Liver (tissue), 9 donors: ENCODE results near the gene IL17RB. TPM values are rescaled to one million over a fixed set of nuclear protein-coding genes. Genes with fewer than 3 reads are reported as not detected.

Source experiments
- DNase-seq: peaks from one replicate; pipeline ENCODE4 v3.0.0-alpha.2; 2017; ENCODE audit warnings: low spot score
- H3K27ac ChIP-seq, 2 donors: one replicate each; pipeline ENCODE4 v1.7.0; 2013; ENCODE audit warnings: inconsistent platforms in 2 of 2, low read length in 2 of 2, control low read depth in 1 of 2, low read depth in 1 of 2, mild to moderate bottlenecking in 1 of 2
- H3K27me3 ChIP-seq, 4 donors: one replicate each; pipeline versions ENCODE4 v1.6.1 to v1.7.0; 2013; ENCODE audit warnings: low read length in 3 of 4, inconsistent platforms in 1 of 4, mild to moderate bottlenecking in 1 of 4, moderate library complexity in 1 of 4; ENCODE audit not compliant: control insufficient read depth in 4 of 4, insufficient read depth in 4 of 4
- H3K36me3 ChIP-seq, 4 donors: one replicate each; pipeline versions ENCODE4 v1.6.1 to v1.7.0; 2013; ENCODE audit warnings: low read length in 3 of 4, mild to moderate bottlenecking in 3 of 4, low read depth in 1 of 4, moderate library complexity in 1 of 4; ENCODE audit not compliant: control insufficient read depth in 4 of 4, insufficient read depth in 3 of 4
- H3K4me1 ChIP-seq, 4 donors: one replicate each; pipeline versions ENCODE4 v1.6.1 to v1.7.0; 2013; ENCODE audit warnings: low read length in 3 of 4, mild to moderate bottlenecking in 3 of 4, moderate library complexity in 1 of 4; ENCODE audit not compliant: control insufficient read depth in 4 of 4, insufficient read depth in 4 of 4
- H3K4me3 ChIP-seq, 3 donors: one replicate each; pipeline versions ENCODE4 v1.6.1 to v1.7.0; 2013; ENCODE audit warnings: low read length in 3 of 3, control low read depth in 1 of 3, low read depth in 1 of 3, mild to moderate bottlenecking in 1 of 3
- H3K9ac ChIP-seq, 2 donors: one replicate each; pipeline ENCODE4 v1.7.0; 2013; ENCODE audit warnings: low read length in 2 of 2, mild to moderate bottlenecking in 2 of 2, moderate library complexity in 2 of 2, control low read depth in 1 of 2, low read depth in 1 of 2
- H3K9me3 ChIP-seq, 4 donors: one replicate each; pipeline versions ENCODE4 v1.6.1 to v1.7.0; 2013; ENCODE audit warnings: low read length in 3 of 4; ENCODE audit not compliant: control insufficient read depth in 4 of 4
- EGR1 ChIP-seq, 2 donors: IDR thresholded peaks; 2 replicates each; pipeline ENCODE4 v1.6.1; 2016 to 2018; ENCODE audit warnings: antibody characterized with exemption in 2 of 2, low read depth in 2 of 2
- FOXA1 ChIP-seq: IDR thresholded peaks from 2 replicates; pipeline ENCODE4 v1.6.1; 2016; ENCODE audit warnings: antibody characterized with exemption
- FOXA2 ChIP-seq: IDR thresholded peaks from 2 replicates; pipeline ENCODE4 v1.6.1; 2016; ENCODE audit warnings: antibody characterized with exemption
- GABPA ChIP-seq, 2 donors: IDR thresholded peaks in 1 of 2; conservative IDR thresholded peaks in 1 of 2; 2 replicates each; pipeline ENCODE4 v1.6.1; 2016; ENCODE audit warnings: antibody characterized with exemption in 2 of 2, mild to moderate bottlenecking in 1 of 2, moderate library complexity in 1 of 2
- HNF4A ChIP-seq, 2 donors: conservative IDR thresholded peaks; 2 replicates each; pipeline ENCODE4 v1.6.1; 2016; ENCODE audit warnings: antibody characterized with exemption in 2 of 2, mild to moderate bottlenecking in 2 of 2
- HNF4G ChIP-seq: IDR thresholded peaks from 2 replicates; pipeline ENCODE4 v1.6.1; 2016; ENCODE audit warnings: antibody characterized with exemption
- JUND ChIP-seq, 2 donors: IDR thresholded peaks; 2 replicates each; pipeline ENCODE4 v1.6.1; 2016; ENCODE audit warnings: antibody characterized with exemption in 2 of 2
- NR2F2 ChIP-seq: IDR thresholded peaks from 2 replicates; pipeline ENCODE4 v1.6.1; 2016; ENCODE audit warnings: antibody characterized with exemption
- RAD21 ChIP-seq, 2 donors: IDR thresholded peaks; 2 replicates each; pipeline ENCODE4 v1.6.1; 2016; ENCODE audit warnings: antibody characterized with exemption in 2 of 2, mild to moderate bottlenecking in 2 of 2
- SP1 ChIP-seq: IDR thresholded peaks from 2 replicates; pipeline ENCODE4 v1.6.1; 2018; ENCODE audit warnings: antibody characterized with exemption, mild to moderate bottlenecking
- WGBS: extraction: QIAGEN DNeasy Blood & Tissue Kit; methylation state at CpG from one replicate; pipeline ENCODE4 v1.1.7; 2013; 5-methylcytosine and 5-hydroxymethylcytosine counted together
- polyA plus RNA-seq, 2 donors: library from polyadenylated mRNA; stranded (reverse) in 1 of 2; unstranded in 1 of 2; fragments of 200-250 nt in 1 of 2; fragments of >200 nt in 1 of 2; fragmentation: Nextera tagmentation in 1 of 2; extraction: Ambion mirVana in 1 of 2; gene quantifications; one replicate each; pipeline versions ENCODE4 v1.2.1 to v1.2.3, GENCODE V29; 2013 to 2015
- total RNA-seq, 2 donors: library from RNA; depleted of rRNA; stranded (reverse); fragments of >200 nt; gene quantifications; one replicate each; pipeline ENCODE4 v1.2.3, GENCODE V29; 2014
- TF ChIP-seq, protein P1 (sequence below): IDR thresholded peaks from 2 replicates; pipeline ENCODE4 v1.6.1; 2016; ENCODE audit warnings: antibody characterized with exemption, mild to moderate bottlenecking
- TF ChIP-seq, protein P2 (sequence below): IDR thresholded peaks from 2 replicates; pipeline ENCODE4 v1.6.1; 2016; ENCODE audit warnings: antibody characterized with exemption
- TF ChIP-seq, protein P3 (sequence below): IDR thresholded peaks from 2 replicates; pipeline ENCODE4 v1.6.1; 2016; ENCODE audit warnings: antibody characterized with exemption
- TF ChIP-seq, protein P4 (sequence below): IDR thresholded peaks from 2 replicates; pipeline ENCODE4 v1.6.1; 2016; ENCODE audit warnings: antibody characterized with exemption
- TF ChIP-seq, protein P5 (sequence below): fragments of 150-350 bp; IDR thresholded peaks from 2 replicates; pipeline ENCODE4 v1.5.1; 2017; ENCODE audit warnings: improper control_type of control experiment, low read depth, low read length; ENCODE audit not compliant: missing input control
- donor health status: healthy.
- donor health status: healthy.
- donor health status: healthy.
- donor health status: healthy.
- donor health status: healthy.

The IL17RB gene
- total and polyA plus RNA-seq, 4 donors, result 11.8 to 21.6 (median 15.8) TPM

DNA sequence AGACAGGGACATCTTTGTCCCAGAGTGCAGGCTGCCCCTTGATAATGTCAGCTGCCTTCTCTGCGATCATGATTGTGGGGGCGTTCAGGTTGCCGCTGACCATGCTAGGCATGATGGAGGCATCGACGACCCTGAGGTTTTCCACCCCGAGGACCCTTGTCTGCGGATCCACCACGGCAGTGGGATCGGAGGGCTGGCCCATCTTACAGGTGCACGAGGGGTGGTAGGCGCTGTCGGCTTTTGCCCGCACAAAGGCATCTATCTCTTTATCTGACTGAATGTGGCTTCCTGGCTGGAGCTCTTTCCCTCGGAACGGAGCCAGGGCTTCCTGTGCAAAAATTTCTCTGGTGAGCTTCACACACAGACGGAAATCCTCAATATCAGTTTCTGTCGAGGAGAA lies 28.6 kb upstream of the IL17RB start:
- Histone ChIP-seq H3K4me3 (no peak overlapping the region), H3K27me3 (no peaks in the 10 kb centered on the region), H3K36me3 (peaks cover 13 to 73% (median 46%) of the 10 kb centered on the region in 4 donors), H3K9ac (no peak overlapping the region), H3K9me3 (no peaks in the 10 kb centered on the region), H3K4me1 (peaks cover 0 to 7% (median 0%) of the 10 kb centered on the region in 4 donors), H3K27ac (no peak overlapping the region)
- 86% methylated on average over 17 of the region's 17 CpGs for WGBS
- no peak for DNase-seq
- TF ChIP-seq, protein P1, sequence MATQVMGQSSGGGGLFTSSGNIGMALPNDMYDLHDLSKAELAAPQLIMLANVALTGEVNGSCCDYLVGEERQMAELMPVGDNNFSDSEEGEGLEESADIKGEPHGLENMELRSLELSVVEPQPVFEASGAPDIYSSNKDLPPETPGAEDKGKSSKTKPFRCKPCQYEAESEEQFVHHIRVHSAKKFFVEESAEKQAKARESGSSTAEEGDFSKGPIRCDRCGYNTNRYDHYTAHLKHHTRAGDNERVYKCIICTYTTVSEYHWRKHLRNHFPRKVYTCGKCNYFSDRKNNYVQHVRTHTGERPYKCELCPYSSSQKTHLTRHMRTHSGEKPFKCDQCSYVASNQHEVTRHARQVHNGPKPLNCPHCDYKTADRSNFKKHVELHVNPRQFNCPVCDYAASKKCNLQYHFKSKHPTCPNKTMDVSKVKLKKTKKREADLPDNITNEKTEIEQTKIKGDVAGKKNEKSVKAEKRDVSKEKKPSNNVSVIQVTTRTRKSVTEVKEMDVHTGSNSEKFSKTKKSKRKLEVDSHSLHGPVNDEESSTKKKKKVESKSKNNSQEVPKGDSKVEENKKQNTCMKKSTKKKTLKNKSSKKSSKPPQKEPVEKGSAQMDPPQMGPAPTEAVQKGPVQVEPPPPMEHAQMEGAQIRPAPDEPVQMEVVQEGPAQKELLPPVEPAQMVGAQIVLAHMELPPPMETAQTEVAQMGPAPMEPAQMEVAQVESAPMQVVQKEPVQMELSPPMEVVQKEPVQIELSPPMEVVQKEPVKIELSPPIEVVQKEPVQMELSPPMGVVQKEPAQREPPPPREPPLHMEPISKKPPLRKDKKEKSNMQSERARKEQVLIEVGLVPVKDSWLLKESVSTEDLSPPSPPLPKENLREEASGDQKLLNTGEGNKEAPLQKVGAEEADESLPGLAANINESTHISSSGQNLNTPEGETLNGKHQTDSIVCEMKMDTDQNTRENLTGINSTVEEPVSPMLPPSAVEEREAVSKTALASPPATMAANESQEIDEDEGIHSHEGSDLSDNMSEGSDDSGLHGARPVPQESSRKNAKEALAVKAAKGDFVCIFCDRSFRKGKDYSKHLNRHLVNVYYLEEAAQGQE, result no peak
- TF ChIP-seq JUND (IDR thresholded peaks at IDR 0.05) (no peak), NR2F2 (no peak), HNF4G (no peak), RAD21 (IDR thresholded peaks at IDR 0.05) (no peak), HNF4A (conservative IDR thresholded peaks at IDR 0.05) (no peak), FOXA2 (no peak), FOXA1 (no peak), EGR1 (IDR thresholded peaks at IDR 0.05; ENCODE audit: low read depth in 2 of 2) (no peak), SP1 (no peak)
- TF ChIP-seq, protein P2, sequence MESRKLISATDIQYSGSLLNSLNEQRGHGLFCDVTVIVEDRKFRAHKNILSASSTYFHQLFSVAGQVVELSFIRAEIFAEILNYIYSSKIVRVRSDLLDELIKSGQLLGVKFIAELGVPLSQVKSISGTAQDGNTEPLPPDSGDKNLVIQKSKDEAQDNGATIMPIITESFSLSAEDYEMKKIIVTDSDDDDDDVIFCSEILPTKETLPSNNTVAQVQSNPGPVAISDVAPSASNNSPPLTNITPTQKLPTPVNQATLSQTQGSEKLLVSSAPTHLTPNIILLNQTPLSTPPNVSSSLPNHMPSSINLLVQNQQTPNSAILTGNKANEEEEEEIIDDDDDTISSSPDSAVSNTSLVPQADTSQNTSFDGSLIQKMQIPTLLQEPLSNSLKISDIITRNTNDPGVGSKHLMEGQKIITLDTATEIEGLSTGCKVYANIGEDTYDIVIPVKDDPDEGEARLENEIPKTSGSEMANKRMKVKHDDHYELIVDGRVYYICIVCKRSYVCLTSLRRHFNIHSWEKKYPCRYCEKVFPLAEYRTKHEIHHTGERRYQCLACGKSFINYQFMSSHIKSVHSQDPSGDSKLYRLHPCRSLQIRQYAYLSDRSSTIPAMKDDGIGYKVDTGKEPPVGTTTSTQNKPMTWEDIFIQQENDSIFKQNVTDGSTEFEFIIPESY, result no peak
- TF ChIP-seq, protein P3, sequence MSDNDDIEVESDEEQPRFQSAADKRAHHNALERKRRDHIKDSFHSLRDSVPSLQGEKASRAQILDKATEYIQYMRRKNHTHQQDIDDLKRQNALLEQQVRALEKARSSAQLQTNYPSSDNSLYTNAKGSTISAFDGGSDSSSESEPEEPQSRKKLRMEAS, result no peak
- TF ChIP-seq, protein P4, sequence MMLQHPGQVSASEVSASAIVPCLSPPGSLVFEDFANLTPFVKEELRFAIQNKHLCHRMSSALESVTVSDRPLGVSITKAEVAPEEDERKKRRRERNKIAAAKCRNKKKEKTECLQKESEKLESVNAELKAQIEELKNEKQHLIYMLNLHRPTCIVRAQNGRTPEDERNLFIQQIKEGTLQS, result no peak

DNA sequence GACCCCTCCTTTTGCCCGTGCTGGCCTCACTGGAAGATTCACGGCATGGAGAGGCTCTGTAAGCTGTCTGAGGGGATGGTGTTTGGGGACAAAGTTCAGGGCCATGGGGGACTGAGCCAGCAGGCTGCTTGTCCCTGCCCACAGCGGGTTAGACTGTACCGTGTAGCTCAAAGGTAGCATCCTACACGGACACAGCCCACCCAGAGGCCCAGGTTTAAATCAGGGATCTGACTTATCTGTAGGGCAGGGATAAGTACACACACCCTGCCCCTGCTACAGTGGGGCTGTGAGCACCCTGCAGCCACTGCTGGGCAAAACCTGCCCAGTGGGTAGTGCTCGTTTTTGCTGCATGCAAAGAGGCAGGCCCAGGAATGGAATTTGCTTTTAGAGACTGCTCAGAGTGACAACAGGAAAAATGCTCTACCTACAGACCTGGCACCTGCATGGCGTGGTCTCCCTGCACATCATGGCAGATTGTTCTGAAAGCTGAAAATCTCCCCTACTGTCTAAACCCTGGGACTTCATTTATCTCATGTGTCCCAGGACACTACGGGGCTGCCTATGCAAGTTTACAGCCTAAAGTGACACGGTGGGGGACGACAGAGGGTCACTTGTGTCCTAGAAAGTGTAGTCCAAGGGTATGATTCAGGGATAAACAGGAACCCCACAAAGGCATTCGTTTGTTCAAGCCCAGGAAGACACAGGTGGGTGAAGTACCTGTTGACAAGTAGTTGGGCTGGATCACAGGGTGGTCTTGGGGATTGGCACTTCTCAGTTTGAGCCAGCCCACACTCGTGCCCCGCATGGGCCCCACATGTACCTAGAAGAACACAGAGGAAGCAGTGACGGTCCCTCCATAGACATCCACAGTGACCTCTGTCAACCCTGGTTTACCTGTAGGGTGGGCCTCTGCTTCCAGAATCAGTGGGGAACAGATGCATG lies 27.9 kb upstream of the IL17RB start:
- 74% methylated on average over 14 of the region's 14 CpGs for WGBS

More for the DNA sequence above, 27.9 kb upstream of the IL17RB start:
- no peak for DNase-seq
- H3K36me3 ChIP-seq, result peaks cover 15 to 74% (median 46%) of the 10 kb centered on the region in 4 donors
- no peak overlapping the region for H3K27ac ChIP-seq
- peaks cover 0 to 7% (median 0%) of the 10 kb centered on the region in 4 donors for H3K4me1 ChIP-seq
- H3K27me3 ChIP-seq, result no peaks in the 10 kb centered on the region
- TF ChIP-seq, protein P4, result no peak
- TF ChIP-seq SP1 (no peak), GABPA (IDR thresholded peaks at IDR 0.05 in 1 of 2, conservative IDR thresholded peaks at IDR 0.05 in 1 of 2) (no peak), HNF4A (conservative IDR thresholded peaks at IDR 0.05) (peak; percentile 48 to 49), NR2F2 (no peak)
- TF ChIP-seq, protein P5, sequence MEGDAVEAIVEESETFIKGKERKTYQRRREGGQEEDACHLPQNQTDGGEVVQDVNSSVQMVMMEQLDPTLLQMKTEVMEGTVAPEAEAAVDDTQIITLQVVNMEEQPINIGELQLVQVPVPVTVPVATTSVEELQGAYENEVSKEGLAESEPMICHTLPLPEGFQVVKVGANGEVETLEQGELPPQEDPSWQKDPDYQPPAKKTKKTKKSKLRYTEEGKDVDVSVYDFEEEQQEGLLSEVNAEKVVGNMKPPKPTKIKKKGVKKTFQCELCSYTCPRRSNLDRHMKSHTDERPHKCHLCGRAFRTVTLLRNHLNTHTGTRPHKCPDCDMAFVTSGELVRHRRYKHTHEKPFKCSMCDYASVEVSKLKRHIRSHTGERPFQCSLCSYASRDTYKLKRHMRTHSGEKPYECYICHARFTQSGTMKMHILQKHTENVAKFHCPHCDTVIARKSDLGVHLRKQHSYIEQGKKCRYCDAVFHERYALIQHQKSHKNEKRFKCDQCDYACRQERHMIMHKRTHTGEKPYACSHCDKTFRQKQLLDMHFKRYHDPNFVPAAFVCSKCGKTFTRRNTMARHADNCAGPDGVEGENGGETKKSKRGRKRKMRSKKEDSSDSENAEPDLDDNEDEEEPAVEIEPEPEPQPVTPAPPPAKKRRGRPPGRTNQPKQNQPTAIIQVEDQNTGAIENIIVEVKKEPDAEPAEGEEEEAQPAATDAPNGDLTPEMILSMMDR, result no peak
- no peaks in the 10 kb centered on the region for H3K9me3 ChIP-seq
- H3K9ac ChIP-seq, result no peak overlapping the region
- H3K4me3 ChIP-seq, result no peak overlapping the region
